GM23338 (cell line): ENCODE data around the gene NELFB.

Experiments used
- CREB1 ChIP-seq: fragments of 250-450 bp; sonication (Bioruptor Pico); IDR thresholded peaks from 2 replicates; pipeline ENCODE4 v1.5.0; 2020; ENCODE audit warnings: low read depth, mild to moderate bottlenecking, moderate library complexity
- CTCF ChIP-seq, 2 experiments: fragments of 200-600 bp in 1 of 2; sonication (generic) in 1 of 2; conservative IDR thresholded peaks; 2 replicates each; pipeline versions ENCODE4 v1.5.1 to v1.6.1; 2016 to 2017; ENCODE audit warnings: antibody characterized with exemption in 2 of 2, low read depth in 2 of 2, mild to moderate bottlenecking in 2 of 2, moderate library complexity in 1 of 2
- ETS1 ChIP-seq: IDR thresholded peaks from 2 replicates; pipeline ENCODE4 v1.6.1; 2016; ENCODE audit warnings: antibody characterized with exemption
- EZH2 ChIP-seq: fragments of 200-600 bp; sonication (generic); IDR thresholded peaks from one replicate; pipeline ENCODE4 v1.8.0; 2017; ENCODE audit warnings: antibody characterized with exemption, mild to moderate bottlenecking, low read depth; ENCODE audit not compliant: unreplicated experiment
- EZH2phosphoT487 ChIP-seq: fragments of 200-600 bp; sonication (generic); IDR thresholded peaks from one replicate; pipeline ENCODE4 v1.8.1; 2018; ENCODE audit warnings: antibody characterized with exemption; ENCODE audit not compliant: unreplicated experiment
- JUNB ChIP-seq: IDR thresholded peaks from one replicate; pipeline ENCODE4 v1.6.1; 2016; ENCODE audit warnings: antibody characterized with exemption; ENCODE audit not compliant: unreplicated experiment
- NANOG ChIP-seq: IDR thresholded peaks from 2 replicates; pipeline ENCODE4 v1.6.1; 2016; ENCODE audit warnings: antibody characterized with exemption, borderline replicate concordance
- POLR2AphosphoS5 ChIP-seq: IDR thresholded peaks from 2 replicates; pipeline ENCODE4 v1.6.1; 2016; ENCODE audit warnings: antibody characterized with exemption, low read depth
- REST ChIP-seq: IDR thresholded peaks from one replicate; pipeline ENCODE4 v1.6.1; 2018; ENCODE audit warnings: antibody characterized with exemption; ENCODE audit not compliant: unreplicated experiment
- STAT1 ChIP-seq: IDR thresholded peaks from one replicate; pipeline ENCODE4 v1.6.1; 2016; ENCODE audit warnings: antibody characterized with exemption; ENCODE audit not compliant: unreplicated experiment
- ZNF114 ChIP-seq: fragments of 250-450 bp; sonication (Bioruptor Pico); IDR thresholded peaks from 2 replicates; pipeline ENCODE4 v1.5.0; 2020; ENCODE audit warnings: mild to moderate bottlenecking, moderate library complexity
- ZNF331 ChIP-seq: fragments of 250-450 bp; sonication (Bioruptor Pico); IDR thresholded peaks from 2 replicates; pipeline ENCODE4 v1.5.0; 2020; ENCODE audit warnings: low read depth, mild to moderate bottlenecking, moderate library complexity
- ZNF462 ChIP-seq: fragments of 250-450 bp; sonication (Bioruptor Pico); IDR thresholded peaks from 2 replicates; pipeline ENCODE4 v1.5.0; 2020; ENCODE audit warnings: mild to moderate bottlenecking, moderate library complexity

GRCh38 chr9:137308057-137308619, 53.0 kb downstream of the NELFB start:
- no peak for TF ChIP-seq POLR2AphosphoS5
- TF ChIP-seq REST = no peak
- TF ChIP-seq CTCF (conservative IDR thresholded peaks at IDR 0.05; ENCODE audit: low read depth in 2 of 2) = no peak
- no peak for TF ChIP-seq JUNB
- no peak for TF ChIP-seq EZH2phosphoT487
- no peak for TF ChIP-seq EZH2
- TF ChIP-seq STAT1 = no peak
- TF ChIP-seq ETS1 = no peak
- TF ChIP-seq CREB1 (CRISPR knock-in tag) = no peak
- TF ChIP-seq ZNF114 (CRISPR knock-in tag) = no peak
- TF ChIP-seq ZNF331 (CRISPR knock-in tag) = no peak
- TF ChIP-seq ZNF462 (CRISPR knock-in tag) = no peak
- TF ChIP-seq NANOG = no peak
